NCI-H1105 treated with DMSO at 0.1 percent for 48 hours (cell line): ENCODE results near the gene RNF175.

Experiments
- DNase-seq: peaks from one replicate; lab custom pipeline; 2025; lab: John Stamatoyannopoulos, UW

The RNF175 gene

GRCh38 chr4:153759407-153760316 is at the start of gene RNF175:
Gene RNF175, minus strand, starts transcription at chr4:153760024. Its CDS starts 162 bp downstream, at chr4:153759862.
- no peak for DNase-seq

GRCh38 chr4:153809307-153809706 is 49.5 kb upstream of the RNF175 start:
- DNase-seq = no peak

- DNase-seq = no peak
These were observed 48.4 kb upstream of the RNF175 start for GRCh38 chr4:153808175-153808574.

- no peak for DNase-seq
These were observed 46.2 kb upstream of the RNF175 start for GRCh38 chr4:153806073-153806472.

- no peak for DNase-seq
These were observed 44.9 kb upstream of the RNF175 start for GRCh38 chr4:153804722-153805121.

GRCh38 chr4:153799694-153800074 is 39.9 kb upstream of the RNF175 start:
- DNase-seq = no peak

GRCh38 chr4:153798901-153799693 is 39.3 kb upstream of the RNF175 start:
- DNase-seq = no peak

- DNase-seq = no peak
These were observed 38.6 kb upstream of the RNF175 start for GRCh38 chr4:153798420-153798819.

GRCh38 chr4:153794006-153794405 is 34.2 kb upstream of the RNF175 start:
- no peak for DNase-seq

- no peak for DNase-seq
These were observed 32.9 kb upstream of the RNF175 start for GRCh38 chr4:153792618-153793247.

- no peak for DNase-seq
These were observed 32.2 kb upstream of the RNF175 start for GRCh38 chr4:153791746-153792617.

- DNase-seq = no peak
These were observed 31.2 kb upstream of the RNF175 start for GRCh38 chr4:153790962-153791551.

GRCh38 chr4:153790500-153790865 is 30.7 kb upstream of the RNF175 start:
- no peak for DNase-seq

GRCh38 chr4:153789741-153790499 is 30.1 kb upstream of the RNF175 start:
- no peak for DNase-seq

GRCh38 chr4:153788413-153789276 is 28.8 kb upstream of the RNF175 start, which contains the start of gene SFRP2:
Gene SFRP2, minus strand, starts transcription at chr4:153789083. Its CDS starts 248 bp downstream, at chr4:153788835.
- no peak for DNase-seq

- DNase-seq = no peak
These were observed 28.2 kb upstream of the RNF175 start for GRCh38 chr4:153788051-153788412.

GRCh38 chr4:153787575-153787974 is 27.8 kb upstream of the RNF175 start:
- DNase-seq = no peak

- DNase-seq = no peak
These were observed 27.3 kb upstream of the RNF175 start for GRCh38 chr4:153787061-153787560.
